Esophagus muscularis mucosa (tissue), 3 donors: ENCODE measurements around the gene SH2D1B.

ENCODE experiments used
- CTCF ChIP-seq, 3 experiments: fragments of 200-600 bp in 2 of 3; fragments of 450-650 bp in 1 of 3; sonication (generic) in 2 of 3; IDR thresholded peaks; one replicate each; pipeline ENCODE4 v1.5.1; 2017 to 2019; ENCODE audit warnings: antibody characterized with exemption in 3 of 3, mild to moderate bottlenecking in 2 of 3, moderate library complexity in 1 of 3
- POLR2AphosphoS5 ChIP-seq, 2 donors: sonication (generic); formaldehyde crosslinking; IDR thresholded peaks; one replicate each; pipeline ENCODE4 v1.6.1; 2017; ENCODE audit warnings: antibody characterized with exemption in 2 of 2

GRCh38 chr1:162357681-162358266 is 54.2 kb downstream of the SH2D1B start:
- no peak for TF ChIP-seq CTCF (IDR thresholded peaks at IDR 0.05)
- TF ChIP-seq POLR2AphosphoS5 (IDR thresholded peaks at IDR 0.05) = no peak
